ENCODE results near the gene CD28. TPM values are rescaled to one million over a fixed set of nuclear protein-coding genes. Genes with fewer than 3 reads are reported as not detected.

CD28 gene
- total and polyA plus RNA-seq, 2 donors (not counting 3 experiments of a cell fraction or from before 2014, with no cell fraction given) = 0.15 TPM; not detected in 1

DNA sequence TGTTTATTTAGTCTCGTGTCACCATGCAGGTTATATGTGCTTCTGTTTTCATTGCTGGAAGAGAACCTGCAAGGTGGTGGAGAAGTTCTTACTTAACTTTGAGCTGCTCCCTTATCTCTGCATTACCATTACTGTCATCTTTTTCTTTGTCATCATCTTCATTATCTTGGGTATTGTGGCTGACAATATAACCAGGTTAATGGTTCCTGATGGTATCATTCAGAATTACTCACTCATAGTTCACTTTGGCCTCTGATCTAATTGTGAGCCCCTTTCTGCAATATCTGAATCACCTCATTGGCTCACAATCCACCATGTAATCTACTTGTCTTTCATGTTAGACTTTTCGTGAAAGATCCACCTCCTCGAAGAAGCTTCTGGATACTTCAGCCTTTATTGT lies 5.0 kb downstream of the CD28 start:
- Histone ChIP-seq H3K36me3 (ENCODE audit: control insufficient read depth in 2 of 2, extremely low read depth in 1 of 2, insufficient read depth in 2 of 2, low read length in 2 of 2) (no peaks in the 10 kb centered on the region), H2AFZ (ENCODE audit: low read depth, low read length) (no peak overlapping the region), H3K9ac (replicated peaks; ENCODE audit: extremely low read depth, insufficient read depth, low read length) (no peak overlapping the region), H3K27me3 (ENCODE audit: control insufficient read depth in 2 of 2, insufficient read depth in 2 of 2, low read length in 2 of 2) (no peaks in the 10 kb centered on the region), H3K79me2 (ENCODE audit: control insufficient read depth, insufficient read depth, low read length) (no peaks in the 10 kb centered on the region), H3K27ac (ENCODE audit: insufficient read depth, low read depth, low read length) (no peak overlapping the region), H3K4me2 (ENCODE audit: insufficient read depth, low read length) (no peak overlapping the region), H3K9me1 (replicated peaks; ENCODE audit: control insufficient read depth, extremely low read depth, insufficient read depth, low read length) (no peaks in the 10 kb centered on the region), H3K4me3 (replicated peaks in 1 of 3; ENCODE audit: insufficient read depth in 1 of 3, low read depth in 1 of 3, low read length in 3 of 3) (no peak overlapping the region), H3K9me3 (replicated peaks; ENCODE audit: control insufficient read depth, insufficient read depth, low read length) (no peaks in the 10 kb centered on the region), H4K20me1 (replicated peaks; ENCODE audit: control insufficient read depth, extremely low read depth, insufficient read depth, low read length) (no peaks in the 10 kb centered on the region), H3K4me1 (ENCODE audit: control insufficient read depth, extremely low read depth, insufficient read depth, low read length) (peaks cover 2% of the 10 kb centered on the region)
- TF ChIP-seq POLR2A (IDR thresholded peaks at IDR 0.05; ENCODE audit: low read depth, low read length) = no peak
- no peak for TF ChIP-seq EZH2 (IDR thresholded peaks at IDR 0.05; ENCODE audit: borderline replicate concordance, low read depth, low read length, severe bottlenecking)
- no peak for TF ChIP-seq MYC (IDR thresholded peaks at IDR 0.05; ENCODE audit: low read depth, low read length)
- no peak for TF ChIP-seq GATA2 (IDR thresholded peaks at IDR 0.05; ENCODE audit: insufficient read depth, insufficient read length, low read depth, low read length)
- no peak for TF ChIP-seq POLR2AphosphoS5 (IDR thresholded peaks at IDR 0.05; ENCODE audit: insufficient read depth, low read depth, low read length)
- no peak for TF ChIP-seq FOS (IDR thresholded peaks at IDR 0.05; ENCODE audit: borderline replicate concordance, insufficient read depth, low read length)
- TF ChIP-seq, protein P1, sequence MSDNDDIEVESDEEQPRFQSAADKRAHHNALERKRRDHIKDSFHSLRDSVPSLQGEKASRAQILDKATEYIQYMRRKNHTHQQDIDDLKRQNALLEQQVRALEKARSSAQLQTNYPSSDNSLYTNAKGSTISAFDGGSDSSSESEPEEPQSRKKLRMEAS (IDR thresholded peaks at IDR 0.05; ENCODE audit: insufficient read depth, insufficient read length) = no peak
- TF ChIP-seq JUN (IDR thresholded peaks at IDR 0.05; ENCODE audit: borderline replicate concordance, insufficient read depth, insufficient read length, low read depth) = no peak
- TF ChIP-seq, protein P2, sequence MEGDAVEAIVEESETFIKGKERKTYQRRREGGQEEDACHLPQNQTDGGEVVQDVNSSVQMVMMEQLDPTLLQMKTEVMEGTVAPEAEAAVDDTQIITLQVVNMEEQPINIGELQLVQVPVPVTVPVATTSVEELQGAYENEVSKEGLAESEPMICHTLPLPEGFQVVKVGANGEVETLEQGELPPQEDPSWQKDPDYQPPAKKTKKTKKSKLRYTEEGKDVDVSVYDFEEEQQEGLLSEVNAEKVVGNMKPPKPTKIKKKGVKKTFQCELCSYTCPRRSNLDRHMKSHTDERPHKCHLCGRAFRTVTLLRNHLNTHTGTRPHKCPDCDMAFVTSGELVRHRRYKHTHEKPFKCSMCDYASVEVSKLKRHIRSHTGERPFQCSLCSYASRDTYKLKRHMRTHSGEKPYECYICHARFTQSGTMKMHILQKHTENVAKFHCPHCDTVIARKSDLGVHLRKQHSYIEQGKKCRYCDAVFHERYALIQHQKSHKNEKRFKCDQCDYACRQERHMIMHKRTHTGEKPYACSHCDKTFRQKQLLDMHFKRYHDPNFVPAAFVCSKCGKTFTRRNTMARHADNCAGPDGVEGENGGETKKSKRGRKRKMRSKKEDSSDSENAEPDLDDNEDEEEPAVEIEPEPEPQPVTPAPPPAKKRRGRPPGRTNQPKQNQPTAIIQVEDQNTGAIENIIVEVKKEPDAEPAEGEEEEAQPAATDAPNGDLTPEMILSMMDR (IDR thresholded peaks at IDR 0.05; ENCODE audit: extremely low read depth in 1 of 2, insufficient read depth in 1 of 2, low read depth in 1 of 2, low read length in 2 of 2) = no peak
- no peak for DNase-seq (ENCODE audit: low read depth, low spot score)
- POLR2A ChIA-PET = no interaction called here
- no TSS peak for BruUV-seq (replicated peaks)
- no peak for FAIRE-seq
- intact Hi-C loops (cut with micrococcal nuclease) = no loop called here
- CTCF ChIA-PET = no interaction called here
- dilution Hi-C loops (cut with MboI; ENCODE audit: extremely low pct_ligation_motif_present, low sequenced_read_pairs) = no loop called here
